H1 (cell line): ENCODE measurements around the gene NACA. TPM values are rescaled to one million over a fixed set of nuclear protein-coding genes. Genes with fewer than 3 reads are reported as not detected.

Experiments used
- CTCF ChIA-PET: fragments of 300-600 bp; sonication (Branson Sonifier 250); formaldehyde crosslinking; loops from one replicate; lab custom pipeline; 2021; ENCODE audit not compliant: partially characterized antibody; lab: Charles Lee
- POLR2A ChIA-PET: fragments of 300-600 bp; sonication (Branson Sonifier 250); formaldehyde crosslinking; loops from one replicate; lab custom pipeline; 2021; ENCODE audit warnings: inconsistent platforms; ENCODE audit not compliant: partially characterized antibody; lab: Charles Lee
- DNase-seq, 2 experiments: peaks; one replicate each; pipeline versions ENCODE4 v3.0.0 to v3.0.0-alpha.2; 2010 to 2022; ENCODE audit warnings: low spot score in 2 of 2, low read depth in 1 of 2, mixed read lengths in 1 of 2
- FAIRE-seq: peaks from 2 replicates; lab custom pipeline; 2011; peaks lifted over from hg19 to GRCh38; lab: Jason Lieb, UNC
- H2AFZ ChIP-seq: 2 replicates; pipeline ENCODE4 v1.8.1; 2012; ENCODE audit warnings: low read length, inconsistent platforms
- H2AK5ac ChIP-seq: 2 replicates; pipeline ENCODE4 v1.6.1; 2013; ENCODE audit warnings: low read depth, low read length
- H2BK120ac ChIP-seq: replicated peaks from 2 replicates; pipeline ENCODE3; 2013; ENCODE audit warnings: low read depth, low read length, inconsistent platforms
- H2BK12ac ChIP-seq: 2 replicates; pipeline ENCODE4 v1.6.1; 2013; ENCODE audit warnings: low read depth, low read length
- H2BK15ac ChIP-seq: 2 replicates; pipeline ENCODE4 v1.6.1; 2013; ENCODE audit warnings: low read length
- H2BK20ac ChIP-seq: 2 replicates; pipeline ENCODE4 v1.6.1; 2013; ENCODE audit warnings: low read length
- H2BK5ac ChIP-seq: 2 replicates; pipeline ENCODE4 v1.6.1; 2013; ENCODE audit warnings: low read depth, low read length
- H3K14ac ChIP-seq: 2 replicates; pipeline ENCODE4 v1.6.1; 2013; ENCODE audit warnings: inconsistent platforms; ENCODE audit not compliant: insufficient read length
- H3K18ac ChIP-seq: 2 replicates; pipeline ENCODE4 v1.6.1; 2013; ENCODE audit warnings: low read length; ENCODE audit errors: extremely low read depth
- H3K23ac ChIP-seq: 2 replicates; pipeline ENCODE4 v1.6.1; 2013; ENCODE audit warnings: inconsistent platforms; ENCODE audit not compliant: insufficient read length
- H3K23me2 ChIP-seq: 2 replicates; pipeline ENCODE4 v1.6.1; 2013; ENCODE audit warnings: low read depth, low read length
- H3K27ac ChIP-seq: 2 replicates; pipeline ENCODE4 v1.6.1; 2011; ENCODE audit warnings: low read depth, low read length, inconsistent platforms
- H3K27me3 ChIP-seq, 4 experiments: replicated peaks in 1 of 4; 1 replicate in 1 of 4; 2 replicates in 3 of 4; pipeline versions ENCODE4 v1.6.1 to v1.8.1; 2011 to 2013; ENCODE audit warnings: low read length in 3 of 4, mild to moderate bottlenecking in 3 of 4, inconsistent platforms in 2 of 4, mixed read lengths in 2 of 4, moderate library complexity in 1 of 4; ENCODE audit not compliant: control insufficient read depth in 3 of 4, insufficient read depth in 3 of 4; ENCODE audit errors: extremely low read depth in 1 of 4
- H3K36me3 ChIP-seq, 4 experiments: 2 replicates each; pipeline versions ENCODE4 v1.6.1 to v1.8.1; 2011 to 2013; ENCODE audit warnings: mild to moderate bottlenecking in 4 of 4, low read length in 3 of 4, moderate library complexity in 2 of 4, control low read depth in 1 of 4, inconsistent platforms in 1 of 4; ENCODE audit not compliant: insufficient read depth in 4 of 4, control insufficient read depth in 2 of 4
- H3K4ac ChIP-seq: replicated peaks from 2 replicates; pipeline ENCODE3; 2013; ENCODE audit warnings: low read length, low read depth, mixed read lengths, inconsistent platforms; ENCODE audit not compliant: insufficient read length
- H3K4me1 ChIP-seq, 4 experiments: replicated peaks in 1 of 4; 1 replicate in 1 of 4; 2 replicates in 3 of 4; pipeline versions ENCODE4 v1.6.1 to v1.8.1; 2011 to 2013; ENCODE audit warnings: low read length in 3 of 4, inconsistent platforms in 2 of 4, mixed read lengths in 1 of 4; ENCODE audit not compliant: insufficient read depth in 4 of 4, control insufficient read depth in 3 of 4
- H3K4me2 ChIP-seq, 2 experiments: 2 replicates each; pipeline versions ENCODE4 v1.6.1 to v1.8.1; 2011 to 2013; ENCODE audit warnings: low read depth in 2 of 2, low read length in 2 of 2, control low read depth in 1 of 2, inconsistent platforms in 1 of 2, mild to moderate bottlenecking in 1 of 2; ENCODE audit not compliant: insufficient read depth in 1 of 2
- H3K4me3 ChIP-seq, 4 experiments: fragments of 200-600, 300-600 bp in 1 of 4; sonication (generic), shearing (Covaris generic), sonication (Bioruptor Twin) in 1 of 4; 2 replicates each; pipeline versions ENCODE4 v1.5.1 to v1.8.1; 2011 to 2016; ENCODE audit warnings: low read length in 4 of 4, low read depth in 3 of 4, control low read depth in 2 of 4, inconsistent platforms in 2 of 4, mild to moderate bottlenecking in 2 of 4, mixed read lengths in 1 of 4, moderate library complexity in 1 of 4; ENCODE audit not compliant: insufficient read depth in 2 of 4; ENCODE audit errors: extremely low read depth in 1 of 4
- H3K56ac ChIP-seq: replicated peaks from 2 replicates; pipeline ENCODE3; 2013; ENCODE audit warnings: low read depth, mild to moderate bottlenecking, mixed read lengths, low read length, inconsistent platforms; ENCODE audit not compliant: insufficient read length
- H3K79me1 ChIP-seq: 2 replicates; pipeline ENCODE4 v1.6.1; 2013; ENCODE audit warnings: low read depth, low read length, control low read depth
- H3K79me2 ChIP-seq, 2 experiments: 2 replicates each; pipeline versions ENCODE4 v1.6.1 to v1.8.1; 2012 to 2013; ENCODE audit warnings: low read length in 2 of 2, mild to moderate bottlenecking in 2 of 2, inconsistent platforms in 1 of 2; ENCODE audit not compliant: insufficient read depth in 2 of 2, control insufficient read depth in 1 of 2
- H3K9ac ChIP-seq, 4 experiments: replicated peaks in 1 of 4; 1 replicate in 1 of 4; 2 replicates in 3 of 4; pipeline versions ENCODE4 v1.6.1 to v1.8.1; 2011 to 2013; ENCODE audit warnings: low read depth in 3 of 4, low read length in 3 of 4, control low read depth in 2 of 4, mild to moderate bottlenecking in 2 of 4, moderate library complexity in 2 of 4, inconsistent platforms in 1 of 4; ENCODE audit errors: extremely low read depth in 1 of 4
- H3K9me3 ChIP-seq, 2 experiments: 2 replicates each; pipeline versions ENCODE4 v1.6.1 to v1.8.1; 2012 to 2013; ENCODE audit warnings: mild to moderate bottlenecking in 2 of 2, moderate library complexity in 2 of 2, control low read depth in 1 of 2, inconsistent platforms in 1 of 2, low read depth in 1 of 2, low read length in 1 of 2, mixed read lengths in 1 of 2; ENCODE audit not compliant: insufficient read depth in 2 of 2
- H4K20me1 ChIP-seq, 2 experiments: replicated peaks in 1 of 2; 2 replicates each; pipeline versions ENCODE3 to v1.8.1; 2011 to 2013; ENCODE audit warnings: inconsistent platforms in 2 of 2, low read length in 2 of 2, mild to moderate bottlenecking in 1 of 2; ENCODE audit not compliant: insufficient read depth in 2 of 2, control insufficient read depth in 1 of 2
- H4K5ac ChIP-seq: 2 replicates; pipeline ENCODE4 v1.6.1; 2013; ENCODE audit warnings: low read length, low read depth, mixed read lengths, inconsistent platforms; ENCODE audit not compliant: insufficient read length
- H4K8ac ChIP-seq: 2 replicates; pipeline ENCODE4 v1.8.0; 2013; ENCODE audit warnings: mild to moderate bottlenecking, moderate library complexity, low read length, inconsistent platforms; ENCODE audit not compliant: insufficient read depth; ENCODE audit errors: extremely low read depth
- H4K91ac ChIP-seq: replicated peaks from 2 replicates; pipeline ENCODE3; 2013; ENCODE audit warnings: low read length, mixed read lengths, inconsistent platforms; ENCODE audit not compliant: insufficient read length
- GABPA ChIP-seq: IDR thresholded peaks from 2 replicates; pipeline ENCODE4 v1.6.1; 2011; ENCODE audit warnings: mild to moderate bottlenecking, low read length, moderate library complexity, borderline replicate concordance; ENCODE audit not compliant: insufficient read depth
- JUN ChIP-seq: IDR thresholded peaks from 2 replicates; pipeline ENCODE4 v1.6.1; 2011; ENCODE audit warnings: low read depth, mild to moderate bottlenecking, improper control_type of control experiment, low read length
- TAF7 ChIP-seq: optimal IDR thresholded peaks from 2 replicates; pipeline ENCODE3; 2011; ENCODE audit warnings: low read depth, mild to moderate bottlenecking, inconsistent platforms, low read length, moderate library complexity, borderline replicate concordance
- WGBS, 2 experiments: shearing (Covaris generic) in 1 of 2; methylation state at CpG; one replicate each; pipeline versions ENCODE4 v1.1.6 to v1.1.7; 2013 to 2015; ENCODE audit warnings: low lambda C conversion rate in 2 of 2, mixed read lengths in 2 of 2, inconsistent platforms in 1 of 2, low coverage in 1 of 2, missing lambda C conversion rate in 1 of 2; ENCODE audit not compliant: insufficient replicate concordance in 2 of 2, insufficient coverage in 1 of 2, insufficient read length in 1 of 2; ENCODE audit errors: extremely low coverage in 1 of 2, missing lambda C conversion rate in 1 of 2; 5-methylcytosine and 5-hydroxymethylcytosine counted together
- polyA plus RNA-seq, 7 experiments: library from polyadenylated mRNA; depleted of rRNA in 3 of 7; stranded (reverse) in 5 of 7; unstranded in 2 of 7; fragments of >200 nt in 5 of 7; fragments of 200-250 nt in 2 of 7; gene quantifications; 1 replicate in 5 of 7; 2 replicates in 1 of 7; 4 replicates in 1 of 7; pipeline versions ENCODE4 v1.2.1 to v1.2.3, GENCODE V29; 2011 to 2013; ENCODE audit warnings: missing spikeins in 2 of 7, mixed read lengths in 2 of 7
- total RNA-seq: library from RNA; stranded (reverse); fragmentation: NEBNext Ultra II Directional; extraction: Animal tissue kit (Norgen Biotek cat#: 25700); gene quantifications from 2 replicates; pipeline ENCODE4 v1.2.1, GENCODE V29; 2021
- TF ChIP-seq, protein P1 (sequence below): IDR thresholded peaks from 2 replicates; pipeline ENCODE4 v1.6.1; 2012; ENCODE audit warnings: low read length, inconsistent platforms

Gene NACA
- total and polyA plus RNA-seq, 2 of the 8 experiments (the other 6 are each of a cell fraction or from before 2014, with no cell fraction given): 511 to 1,063 TPM

DNA sequence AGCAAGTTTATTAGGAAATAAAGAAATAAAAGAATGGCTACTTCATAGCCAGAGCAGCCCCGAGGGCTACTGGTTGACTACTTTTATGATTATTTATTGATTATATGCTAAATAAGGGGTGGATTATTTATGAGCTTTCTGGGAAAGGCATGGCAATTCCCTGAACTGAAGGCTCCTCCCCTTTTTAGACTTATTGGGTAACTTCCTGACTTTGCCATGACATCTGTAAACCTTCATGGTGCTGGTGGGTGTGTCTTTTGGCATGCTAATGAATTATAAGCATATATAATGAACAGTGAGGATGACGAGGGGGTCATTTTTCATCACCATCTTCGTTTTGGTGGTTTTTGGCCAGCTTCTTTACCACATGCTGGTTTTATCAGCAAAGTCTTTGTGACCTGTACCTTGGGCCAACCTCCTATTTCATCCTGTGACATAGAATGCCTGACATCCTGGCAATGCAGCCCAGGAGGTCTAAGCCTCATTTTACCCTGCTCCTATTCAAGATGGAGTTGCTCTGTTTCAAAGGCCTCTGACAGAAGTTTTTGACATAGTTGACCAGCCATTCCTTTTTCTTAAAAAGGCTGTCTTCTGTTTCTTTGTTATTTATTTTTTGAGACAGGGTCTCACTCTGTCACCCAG lies 26.0 kb downstream of the NACA start:
- no peak for FAIRE-seq
- no peak overlapping the region for H2BK5ac ChIP-seq
- H3K14ac ChIP-seq: no peak overlapping the region
- no peak overlapping the region for H4K8ac ChIP-seq
- H3K23ac ChIP-seq: no peak overlapping the region
- no peak overlapping the region for H3K4me2 ChIP-seq
- no peak overlapping the region for H2BK120ac ChIP-seq
- no peak overlapping the region for H4K5ac ChIP-seq
- no peaks in the 10 kb centered on the region for H3K23me2 ChIP-seq
- H3K4me3 ChIP-seq: no peak overlapping the region
- H4K20me1 ChIP-seq: no peaks in the 10 kb centered on the region
- H3K4ac ChIP-seq: no peak overlapping the region
- DNase-seq: no peak
- no peak overlapping the region for H2AFZ ChIP-seq
- H2BK15ac ChIP-seq: peak overlapping the region; percentile 40; the same call in 1 of the 2 replicates
- H3K79me1 ChIP-seq: no peaks in the 10 kb centered on the region
- no peaks in the 10 kb centered on the region for H3K27me3 ChIP-seq
- CTCF ChIA-PET: interaction anchor here (0.6 to 1.4 kb wide), 2 partner anchors 11 to 394 kb away, joined by 3 to 6 read pairs; partner anchors contain the start of gene PTGES3
- no peaks in the 10 kb centered on the region for H3K36me3 ChIP-seq
- H3K9me3 ChIP-seq: no peaks in the 10 kb centered on the region
- H2BK20ac ChIP-seq: 0 out of 2 replicates have a peak overlapping the region, but pooled peaks have one; percentile 48
- peak overlapping the region; percentile 68 for H2BK12ac ChIP-seq
- H4K91ac ChIP-seq: no peak overlapping the region
- POLR2A ChIA-PET: interaction anchor here (0.6 to 52.4 kb wide), 4 partner anchors 12 to 69 kb away, joined by 3 to 1406 read pairs (median 32); partner anchors contain the start of genes NACA, PRIM1 and PTGES3
- H3K9ac ChIP-seq: no peak overlapping the region
- no peaks in the 10 kb centered on the region for H3K79me2 ChIP-seq
- H3K56ac ChIP-seq: no peak overlapping the region
- no peak overlapping the region; the same call in 1 of the 2 replicates for H3K18ac ChIP-seq
- H3K27ac ChIP-seq: no peak overlapping the region
- H3K4me1 ChIP-seq: peaks cover 0 to 6% (median 4%) of the 10 kb centered on the region in 4 experiments; a peak in 5 of 7 replicates
- H2AK5ac ChIP-seq: no peak overlapping the region
- WGBS, 2 experiments: 84% methylated on average over 3 of the region's 3 CpGs; no CpG with 5 or more reads in 1 of the 2 experiments
- TF ChIP-seq, protein P1, sequence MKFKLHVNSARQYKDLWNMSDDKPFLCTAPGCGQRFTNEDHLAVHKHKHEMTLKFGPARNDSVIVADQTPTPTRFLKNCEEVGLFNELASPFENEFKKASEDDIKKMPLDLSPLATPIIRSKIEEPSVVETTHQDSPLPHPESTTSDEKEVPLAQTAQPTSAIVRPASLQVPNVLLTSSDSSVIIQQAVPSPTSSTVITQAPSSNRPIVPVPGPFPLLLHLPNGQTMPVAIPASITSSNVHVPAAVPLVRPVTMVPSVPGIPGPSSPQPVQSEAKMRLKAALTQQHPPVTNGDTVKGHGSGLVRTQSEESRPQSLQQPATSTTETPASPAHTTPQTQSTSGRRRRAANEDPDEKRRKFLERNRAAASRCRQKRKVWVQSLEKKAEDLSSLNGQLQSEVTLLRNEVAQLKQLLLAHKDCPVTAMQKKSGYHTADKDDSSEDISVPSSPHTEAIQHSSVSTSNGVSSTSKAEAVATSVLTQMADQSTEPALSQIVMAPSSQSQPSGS: no peak
- TF ChIP-seq GABPA: no peak
- no peak for TF ChIP-seq JUN
- no peak for TF ChIP-seq TAF7
